GM12865 (cell line): Measurements from ENCODE around the gene CFAP61.

Experiments used
- DNase-seq: peaks from one replicate; pipeline ENCODE4 v3.0.0; 2010; ENCODE audit warnings: low read depth
- H3K4me3 ChIP-seq: 2 replicates; pipeline ENCODE4 v1.5.1; 2011; ENCODE audit warnings: mild to moderate bottlenecking, low read depth, low read length, control low read depth
- CTCF ChIP-seq: IDR thresholded peaks from 2 replicates; pipeline ENCODE4 v1.5.1; 2011; ENCODE audit warnings: low read length, control low read depth, low read depth, inconsistent platforms; ENCODE audit not compliant: insufficient read depth; ENCODE audit errors: missing control alignments

CFAP61 gene

GRCh38 chr20:20201124-20201523, 148.8 kb downstream of the CFAP61 start:
- H3K4me3 ChIP-seq: no peak overlapping the region
- TF ChIP-seq CTCF: no peak
- DNase-seq: no peak

- no peak overlapping the region for H3K4me3 ChIP-seq
- no peak for TF ChIP-seq CTCF
- DNase-seq: no peak
These were observed 149.3 kb downstream of the CFAP61 start for GRCh38 chr20:20201639-20202038.

- no peak for DNase-seq
- TF ChIP-seq CTCF: no peak
- no peak overlapping the region for H3K4me3 ChIP-seq
These were observed 150.4 kb downstream of the CFAP61 start for GRCh38 chr20:20202768-20203167.

GRCh38 chr20:20203784-20204183, 151.5 kb downstream of the CFAP61 start:
- DNase-seq: no peak
- TF ChIP-seq CTCF: no peak
- no peak overlapping the region for H3K4me3 ChIP-seq

- DNase-seq: no peak
- TF ChIP-seq CTCF: no peak
- H3K4me3 ChIP-seq: no peak overlapping the region
These were observed 151.9 kb downstream of the CFAP61 start for GRCh38 chr20:20204256-20204655.

GRCh38 chr20:20205141-20205861, 153.0 kb downstream of the CFAP61 start:
- TF ChIP-seq CTCF: no peak
- DNase-seq: no peak

DNA sequence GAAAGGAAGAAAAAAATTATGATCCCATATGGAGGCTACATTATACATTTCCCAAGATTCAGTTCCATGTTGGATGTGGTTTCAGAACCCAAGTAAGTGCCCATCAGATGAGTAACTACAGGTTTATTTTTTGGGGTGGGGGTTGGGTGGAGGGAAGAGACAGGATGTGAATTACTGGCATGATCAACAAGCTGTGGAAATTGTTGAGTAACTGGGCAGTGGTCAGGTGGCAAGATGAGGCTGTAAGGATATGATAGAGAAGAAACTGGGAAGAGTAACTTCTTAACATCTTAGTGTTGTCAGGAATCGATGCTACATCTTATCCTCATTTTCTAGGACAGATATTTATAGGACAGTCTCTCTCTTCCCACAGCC, 153.5 kb downstream of the CFAP61 start:
- no peak for DNase-seq

More at GRCh38 chr20:20205141-20205861, 153.0 kb downstream of the CFAP61 start:
- H3K4me3 ChIP-seq: no peak overlapping the region

More for the DNA sequence above, 153.5 kb downstream of the CFAP61 start:
- H3K4me3 ChIP-seq: no peak overlapping the region
- no peak for TF ChIP-seq CTCF
